HEK293 (cell line): ENCODE measurements around the gene SLC25A11.

Experiments used
- BCL11B ChIP-seq: fragments of 450-650 bp; formaldehyde crosslinking; IDR thresholded peaks from 2 replicates; pipeline ENCODE4 v1.5.1; 2016; ENCODE audit warnings: low read depth, missing biosample characterization, missing genetic modification characterization
- GLI4 ChIP-seq: fragments of 450-650 bp; formaldehyde crosslinking; IDR thresholded peaks from 2 replicates; pipeline ENCODE4 v1.5.1; 2016; ENCODE audit warnings: missing biosample characterization, missing genetic modification characterization
- GLIS2 ChIP-seq: fragments of 450-650 bp; formaldehyde crosslinking; IDR thresholded peaks from 2 replicates; pipeline ENCODE4 v1.5.1; 2016; ENCODE audit warnings: missing biosample characterization, missing genetic modification characterization
- HOXA7 ChIP-seq: sonication (generic); formaldehyde crosslinking; IDR thresholded peaks from 2 replicates; pipeline ENCODE4 v1.8.1; 2022; ENCODE audit warnings: missing genetic modification reagents, borderline replicate concordance
- IKZF3 ChIP-seq: fragments of 450-650 bp; IDR thresholded peaks from 2 replicates; pipeline ENCODE4 v1.5.0; 2018; ENCODE audit warnings: missing biosample characterization, mild to moderate bottlenecking, missing genetic modification characterization, moderate library complexity
- MEIS1 ChIP-seq: sonication (generic); formaldehyde crosslinking; IDR thresholded peaks from 2 replicates; pipeline ENCODE4 v1.8.1; 2022; ENCODE audit warnings: missing genetic modification reagents, mild to moderate bottlenecking, borderline replicate concordance
- MYNN ChIP-seq: fragments of 450-650 bp; formaldehyde crosslinking; IDR thresholded peaks from 2 replicates; pipeline ENCODE4 v1.5.1; 2016; ENCODE audit warnings: missing biosample characterization, missing genetic modification characterization, borderline replicate concordance
- PBX3 ChIP-seq: sonication (generic); formaldehyde crosslinking; IDR thresholded peaks from 2 replicates; pipeline ENCODE4 v1.8.1; 2022; ENCODE audit warnings: mild to moderate bottlenecking, moderate library complexity, missing genetic modification reagents
- REPIN1 ChIP-seq: fragments of 450-650 bp; formaldehyde crosslinking; IDR thresholded peaks from 2 replicates; pipeline ENCODE4 v1.5.1; 2017; ENCODE audit warnings: missing biosample characterization, missing genetic modification characterization, low read depth
- SCRT2 ChIP-seq: fragments of 450-650 bp; formaldehyde crosslinking; IDR thresholded peaks from 2 replicates; pipeline ENCODE4 v1.5.1; 2016; ENCODE audit warnings: missing biosample characterization, missing genetic modification characterization
- SETDB1 ChIP-seq: IDR thresholded peaks from one replicate; pipeline ENCODE4 v1.6.1; 2017; ENCODE audit warnings: mild to moderate bottlenecking, low read length, moderate library complexity, mixed read lengths; ENCODE audit not compliant: insufficient read length
- TSHZ1 ChIP-seq: fragments of 450-650 bp; formaldehyde crosslinking; IDR thresholded peaks from 2 replicates; pipeline ENCODE4 v1.5.1; 2016; ENCODE audit warnings: missing biosample characterization, missing genetic modification characterization, borderline replicate concordance
- ZBTB17 ChIP-seq: fragments of 450-650 bp; formaldehyde crosslinking; IDR thresholded peaks from 2 replicates; pipeline ENCODE4 v1.5.1; 2016; ENCODE audit warnings: missing biosample characterization, missing genetic modification characterization
- ZFP41 ChIP-seq: fragments of 450-650 bp; formaldehyde crosslinking; IDR thresholded peaks from 2 replicates; pipeline ENCODE4 v1.5.1; 2016; ENCODE audit warnings: missing biosample characterization, missing genetic modification characterization, borderline replicate concordance
- ZFP69B ChIP-seq: fragments of 450-650 bp; formaldehyde crosslinking; IDR thresholded peaks from 2 replicates; pipeline ENCODE4 v1.5.1; 2016; ENCODE audit warnings: missing biosample characterization, missing genetic modification characterization
- ZIC2 ChIP-seq: fragments of 450-650 bp; formaldehyde crosslinking; IDR thresholded peaks from 2 replicates; pipeline ENCODE4 v1.5.1; 2016; ENCODE audit warnings: missing biosample characterization, missing genetic modification characterization
- ZNF155 ChIP-seq: fragments of 450-650 bp; formaldehyde crosslinking; IDR thresholded peaks from 2 replicates; pipeline ENCODE4 v1.5.1; 2016; ENCODE audit warnings: missing biosample characterization, missing genetic modification characterization
- ZNF174 ChIP-seq: fragments of 450-650 bp; formaldehyde crosslinking; IDR thresholded peaks from 2 replicates; pipeline ENCODE4 v1.5.0; 2017; ENCODE audit warnings: missing biosample characterization, mild to moderate bottlenecking, missing genetic modification characterization
- ZNF2 ChIP-seq: fragments of 450-650 bp; formaldehyde crosslinking; IDR thresholded peaks from 2 replicates; pipeline ENCODE4 v1.5.1; 2016; ENCODE audit warnings: missing biosample characterization, missing genetic modification characterization
- ZNF23 ChIP-seq: fragments of 450-650 bp; formaldehyde crosslinking; IDR thresholded peaks from 2 replicates; pipeline ENCODE4 v1.5.1; 2016; ENCODE audit warnings: missing biosample characterization, missing genetic modification characterization, borderline replicate concordance
- ZNF239 ChIP-seq: fragments of 450-650 bp; formaldehyde crosslinking; IDR thresholded peaks from 2 replicates; pipeline ENCODE4 v1.5.1; 2016; ENCODE audit warnings: missing biosample characterization, missing genetic modification characterization
- ZNF248 ChIP-seq: fragments of 450-650 bp; formaldehyde crosslinking; IDR thresholded peaks from 2 replicates; pipeline ENCODE4 v1.5.1; 2017; ENCODE audit warnings: missing biosample characterization, missing genetic modification characterization
- ZNF324 ChIP-seq: fragments of 450-650 bp; formaldehyde crosslinking; IDR thresholded peaks from 2 replicates; pipeline ENCODE4 v1.5.1; 2016; ENCODE audit warnings: missing biosample characterization, missing genetic modification characterization
- ZNF529 ChIP-seq: fragments of 450-650 bp; formaldehyde crosslinking; IDR thresholded peaks from 2 replicates; pipeline ENCODE4 v1.5.1; 2017; ENCODE audit warnings: missing genetic modification characterization, missing biosample characterization; ENCODE audit not compliant: insufficient replicate concordance
- ZNF530 ChIP-seq: fragments of 450-650 bp; formaldehyde crosslinking; IDR thresholded peaks from 2 replicates; pipeline ENCODE4 v1.5.1; 2016; ENCODE audit warnings: low read depth, missing biosample characterization, missing genetic modification characterization
- ZNF571 ChIP-seq: fragments of 450-650 bp; formaldehyde crosslinking; IDR thresholded peaks from 2 replicates; pipeline ENCODE4 v1.5.0; 2017; ENCODE audit warnings: missing biosample characterization, missing genetic modification characterization
- ZNF654 ChIP-seq: fragments of 450-650 bp; formaldehyde crosslinking; IDR thresholded peaks from 2 replicates; pipeline ENCODE4 v1.5.1; 2016; ENCODE audit warnings: low read depth, missing biosample characterization, missing genetic modification characterization
- ZNF664 ChIP-seq: fragments of 450-650 bp; formaldehyde crosslinking; IDR thresholded peaks from 2 replicates; pipeline ENCODE4 v1.5.1; 2016; ENCODE audit warnings: missing biosample characterization, missing genetic modification characterization
- ZNF747 ChIP-seq: fragments of 450-650 bp; formaldehyde crosslinking; IDR thresholded peaks from 2 replicates; pipeline ENCODE4 v1.5.1; 2016; ENCODE audit warnings: missing biosample characterization, missing genetic modification characterization
- ZNF776 ChIP-seq: fragments of 450-650 bp; formaldehyde crosslinking; IDR thresholded peaks from 2 replicates; pipeline ENCODE4 v1.5.0; 2017; ENCODE audit warnings: missing biosample characterization, missing genetic modification characterization, borderline replicate concordance
- ZNF837 ChIP-seq: fragments of 450-650 bp; formaldehyde crosslinking; IDR thresholded peaks from 2 replicates; pipeline ENCODE4 v1.5.1; 2016; ENCODE audit warnings: missing biosample characterization, missing genetic modification characterization
- ZSCAN18 ChIP-seq: fragments of 450-650 bp; formaldehyde crosslinking; IDR thresholded peaks from 2 replicates; pipeline ENCODE4 v1.5.1; 2016; ENCODE audit warnings: missing biosample characterization, missing genetic modification characterization
- ZSCAN30 ChIP-seq: fragments of 450-650 bp; IDR thresholded peaks from 2 replicates; pipeline ENCODE4 v1.5.1; 2018; ENCODE audit warnings: missing biosample characterization, mild to moderate bottlenecking, missing genetic modification characterization, moderate library complexity
- TF ChIP-seq, protein P1 (sequence below): fragments of 450-650 bp; formaldehyde crosslinking; IDR thresholded peaks from 2 replicates; pipeline ENCODE4 v1.5.1; 2016; ENCODE audit warnings: missing biosample characterization, missing genetic modification characterization

Gene SLC25A11

GRCh38 chr17:4908711-4909496 lies 30.9 kb downstream of the SLC25A11 start (continued):
- TF ChIP-seq ZFP69B = peak; percentile 36; the same call in 1 of the 2 replicates
- no peak for TF ChIP-seq TSHZ1 (tag by site-specific recombination)
- no peak for TF ChIP-seq ZNF155
- peak; percentile 85 for TF ChIP-seq ZNF654 (tag by site-specific recombination)
- no peak for TF ChIP-seq ZNF174 (tag by site-specific recombination)
- no peak for TF ChIP-seq GLI4 (tag by site-specific recombination)
- TF ChIP-seq BCL11B (tag by site-specific recombination) = no peak
- TF ChIP-seq MEIS1 = no peak
- TF ChIP-seq ZNF530 (tag by site-specific recombination) = no peak
- 0 out of 2 replicates have a peak, but pooled peaks have one; percentile 24 for TF ChIP-seq ZNF23 (tag by site-specific recombination)
- no peak for TF ChIP-seq HOXA7 (CRISPR knock-in tag)
- 0 out of 2 replicates have a peak, but pooled peaks have one; percentile 8 for TF ChIP-seq ZNF2 (tag by site-specific recombination)
- no peak for TF ChIP-seq ZNF324 (tag by site-specific recombination)
- TF ChIP-seq, protein P1, sequence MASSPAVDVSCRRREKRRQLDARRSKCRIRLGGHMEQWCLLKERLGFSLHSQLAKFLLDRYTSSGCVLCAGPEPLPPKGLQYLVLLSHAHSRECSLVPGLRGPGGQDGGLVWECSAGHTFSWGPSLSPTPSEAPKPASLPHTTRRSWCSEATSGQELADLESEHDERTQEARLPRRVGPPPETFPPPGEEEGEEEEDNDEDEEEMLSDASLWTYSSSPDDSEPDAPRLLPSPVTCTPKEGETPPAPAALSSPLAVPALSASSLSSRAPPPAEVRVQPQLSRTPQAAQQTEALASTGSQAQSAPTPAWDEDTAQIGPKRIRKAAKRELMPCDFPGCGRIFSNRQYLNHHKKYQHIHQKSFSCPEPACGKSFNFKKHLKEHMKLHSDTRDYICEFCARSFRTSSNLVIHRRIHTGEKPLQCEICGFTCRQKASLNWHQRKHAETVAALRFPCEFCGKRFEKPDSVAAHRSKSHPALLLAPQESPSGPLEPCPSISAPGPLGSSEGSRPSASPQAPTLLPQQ = 0 out of 2 replicates have a peak, but pooled peaks have one; percentile 23
- peak; percentile 76 for TF ChIP-seq ZBTB17 (tag by site-specific recombination)
- TF ChIP-seq ZNF529 (tag by site-specific recombination) = no peak
- peak; percentile 98 for TF ChIP-seq ZSCAN30
- TF ChIP-seq ZNF747 (tag by site-specific recombination) = no peak
- TF ChIP-seq ZNF837 (tag by site-specific recombination) = no peak
- no peak for TF ChIP-seq ZNF664 (tag by site-specific recombination)
- peak; percentile 72 for TF ChIP-seq ZIC2 (tag by site-specific recombination)
- TF ChIP-seq SETDB1 = no peak
- TF ChIP-seq MYNN = no peak
- TF ChIP-seq ZNF776 (tag by site-specific recombination) = 0 out of 2 replicates have a peak, but pooled peaks have one; percentile 64
- TF ChIP-seq ZFP41 (tag by site-specific recombination) = no peak
- TF ChIP-seq IKZF3 (tag by site-specific recombination) = no peak
- TF ChIP-seq GLIS2 = no peak
- no peak for TF ChIP-seq REPIN1 (tag by site-specific recombination)
- TF ChIP-seq ZNF248 (tag by site-specific recombination) = 0 out of 2 replicates have a peak, but pooled peaks have one; percentile 20
- peak; percentile 45; the same call in 1 of the 2 replicates for TF ChIP-seq ZNF239
- TF ChIP-seq ZNF571 (tag by site-specific recombination) = no peak
- peak; percentile 74 for TF ChIP-seq SCRT2 (tag by site-specific recombination)
- no peak for TF ChIP-seq ZSCAN18 (tag by site-specific recombination)
- TF ChIP-seq PBX3 = no peak
